NB4 (cell line): ENCODE results near the gene PPFIA4.

ENCODE experiments used
- DNase-seq: peaks from one replicate; pipeline ENCODE4 v3.0.0; 2010; ENCODE audit warnings: low read depth
- H3K4me3 ChIP-seq: one replicate; pipeline ENCODE4 v1.5.1; 2011; ENCODE audit warnings: mild to moderate bottlenecking, low read depth, low read length, moderate library complexity
- CTCF ChIP-seq: IDR thresholded peaks from one replicate; pipeline ENCODE4 v1.5.1; 2012; ENCODE audit warnings: low read depth, low read length
- MAX ChIP-seq: IDR thresholded peaks from 2 replicates; pipeline ENCODE4 v1.6.1; 2011; ENCODE audit warnings: low read depth, low read length
- MYC ChIP-seq: IDR thresholded peaks from 2 replicates; pipeline ENCODE4 v1.6.1; 2011; ENCODE audit warnings: low read depth, low read length
- POLR2A ChIP-seq: IDR thresholded peaks from 2 replicates; pipeline ENCODE4 v1.6.1; 2011; ENCODE audit warnings: mild to moderate bottlenecking; ENCODE audit not compliant: insufficient read length; ENCODE audit errors: extremely low read depth

The PPFIA4 gene

GRCh38 chr1:203046984-203047630 is 20.8 kb downstream of the PPFIA4 start:
- H3K4me3 ChIP-seq: no peak overlapping the region
- DNase-seq: peak; percentile 45
- no peak for TF ChIP-seq POLR2A
- TF ChIP-seq CTCF: no peak
- TF ChIP-seq MAX: no peak
- TF ChIP-seq MYC: no peak

GRCh38 chr1:203048086-203048485 is 21.8 kb downstream of the PPFIA4 start:
- TF ChIP-seq MYC: no peak
- TF ChIP-seq POLR2A: no peak
- no peak for TF ChIP-seq CTCF
- no peak for TF ChIP-seq MAX
- H3K4me3 ChIP-seq: no peak overlapping the region

GRCh38 chr1:203048555-203049051 is 22.3 kb downstream of the PPFIA4 start:
- no peak for TF ChIP-seq POLR2A
- no peak for DNase-seq
- no peak overlapping the region for H3K4me3 ChIP-seq

More at GRCh38 chr1:203048086-203048485, 21.8 kb downstream of the PPFIA4 start:
- no peak for DNase-seq

GRCh38 chr1:203049077-203049476 is 22.8 kb downstream of the PPFIA4 start:
- TF ChIP-seq MAX: no peak
- TF ChIP-seq POLR2A: no peak
- TF ChIP-seq CTCF: no peak
- no peak for TF ChIP-seq MYC
- DNase-seq: no peak
- H3K4me3 ChIP-seq: no peak overlapping the region

GRCh38 chr1:203049576-203050180 is 23.4 kb downstream of the PPFIA4 start:
- H3K4me3 ChIP-seq: no peak overlapping the region
- TF ChIP-seq POLR2A (no peak), MAX (no peak), CTCF (no peak), MYC (no peak)
- DNase-seq: no peak

- H3K4me3 ChIP-seq: no peak overlapping the region
- TF ChIP-seq POLR2A (no peak), MAX (no peak), CTCF (no peak), MYC (no peak)
- no peak for DNase-seq
Measured at GRCh38 chr1:203050826-203051225, 24.5 kb downstream of the PPFIA4 start.
